Activated T-helper 1 cell treated with anti-CD3 and anti-CD28 coated beads, Interleukin-12 subunit alpha, Interleukin-12 subunit beta, Interleukin-2, Interleukin-4 antibody, amounts not matched to agents 30 ng/mL and 10 ng/mL and 1 ng/mL, durations not matched to agents 14 hours and 24 hours and 36 hours (primary cell): ENCODE data around the gene GRPEL2. TPM values are rescaled to one million over a fixed set of nuclear protein-coding genes. Genes with fewer than 3 reads are reported as not detected.

Experiments
- DNase-seq: peaks from one replicate; pipeline ENCODE4 v3.0.0; 2021; ENCODE audit warnings: low spot score
- H3K27ac Mint-ChIP-seq: one replicate; pipeline ENCODE4 v1.8.0; 2021; ENCODE audit warnings: mild to moderate bottlenecking, mixed read lengths
- H3K27me3 Mint-ChIP-seq: one replicate; pipeline ENCODE4 v1.8.0; 2022; ENCODE audit warnings: mild to moderate bottlenecking, moderate library complexity, mixed read lengths; ENCODE audit not compliant: insufficient read depth
- H3K36me3 Mint-ChIP-seq: one replicate; pipeline ENCODE4 v1.8.0; 2021; ENCODE audit warnings: low read depth, mixed read lengths
- H3K4me1 Mint-ChIP-seq: one replicate; pipeline ENCODE4 v1.8.0; 2021; ENCODE audit warnings: low read depth, mixed read lengths
- H3K4me3 Mint-ChIP-seq: one replicate; pipeline ENCODE4 v1.8.0; 2021; ENCODE audit warnings: mild to moderate bottlenecking, moderate library complexity, mixed read lengths
- H3K9me3 Mint-ChIP-seq: one replicate; pipeline ENCODE4 v1.8.0; 2021; ENCODE audit warnings: mixed read lengths
- intact Hi-C: fragments of 100-400 bp; cut with micrococcal nuclease; formaldehyde crosslinking; loops from one replicate; pipeline ENCODE4 v1.15.1; 2024
- total RNA-seq: library from RNA; stranded (reverse); gene quantifications from 2 replicates; pipeline ENCODE4 v1.2.3, GENCODE V29; 2022

GRPEL2 gene
- total RNA-seq, 1 donor from 2014 or later, result 30.4 TPM

- intact Hi-C loops, result no loop called here
- Mint-ChIP-seq H3K4me3 (no peak overlapping the region), H3K9me3 (no peaks in the 10 kb centered on the region), H3K4me1 (no peaks in the 10 kb centered on the region), H3K27me3 (peaks cover 2% of the 10 kb centered on the region), H3K27ac (no peak overlapping the region), H3K36me3 (no peaks in the 10 kb centered on the region)
- no peak for DNase-seq
These were observed 35.9 kb upstream of the GRPEL2 start for GRCh38 chr5:149309354-149309753.

- intact Hi-C loops, result no loop called here
- Mint-ChIP-seq H3K36me3 (no peaks in the 10 kb centered on the region), H3K4me3 (no peak overlapping the region), H3K4me1 (no peaks in the 10 kb centered on the region), H3K9me3 (no peaks in the 10 kb centered on the region), H3K27ac (no peak overlapping the region), H3K27me3 (peaks cover 2% of the 10 kb centered on the region)
- DNase-seq, result no peak
These were observed 34.8 kb upstream of the GRPEL2 start for GRCh38 chr5:149310488-149310887.

GRCh38 chr5:149310947-149311658 is 34.2 kb upstream of the GRPEL2 start:
- Mint-ChIP-seq H3K4me1 (no peaks in the 10 kb centered on the region), H3K27me3 (peaks cover 2% of the 10 kb centered on the region), H3K4me3 (no peak overlapping the region), H3K27ac (no peak overlapping the region), H3K9me3 (no peaks in the 10 kb centered on the region), H3K36me3 (no peaks in the 10 kb centered on the region)
- intact Hi-C loops, result no loop called here
- no peak for DNase-seq

- H3K36me3 Mint-ChIP-seq, result no peaks in the 10 kb centered on the region
- peaks cover 2% of the 10 kb centered on the region for H3K27me3 Mint-ChIP-seq
- no peak for DNase-seq
- intact Hi-C loops, result no loop called here
- no peak overlapping the region for H3K4me3 Mint-ChIP-seq
- no peaks in the 10 kb centered on the region for H3K4me1 Mint-ChIP-seq
- H3K9me3 Mint-ChIP-seq, result no peaks in the 10 kb centered on the region
- H3K27ac Mint-ChIP-seq, result no peak overlapping the region
These were observed 32.0 kb upstream of the GRPEL2 start for GRCh38 chr5:149313151-149313841.

- Mint-ChIP-seq H3K27me3 (peaks cover 2% of the 10 kb centered on the region), H3K27ac (no peak overlapping the region), H3K4me1 (no peaks in the 10 kb centered on the region), H3K9me3 (no peaks in the 10 kb centered on the region), H3K36me3 (no peaks in the 10 kb centered on the region), H3K4me3 (no peak overlapping the region)
- intact Hi-C loops, result no loop called here
- no peak for DNase-seq
These were observed 30.7 kb upstream of the GRPEL2 start for GRCh38 chr5:149314571-149315111.

GRCh38 chr5:149315753-149316152 is 29.5 kb upstream of the GRPEL2 start:
- no peak overlapping the region for H3K4me3 Mint-ChIP-seq
- intact Hi-C loops, result loop anchor here (2.0 kb wide), 1 partner anchor 249 kb away; no protein-coding TSS in a partner anchor
- H3K27me3 Mint-ChIP-seq, result peaks cover 2% of the 10 kb centered on the region
- H3K4me1 Mint-ChIP-seq, result no peaks in the 10 kb centered on the region
- no peak for DNase-seq
- no peaks in the 10 kb centered on the region for H3K9me3 Mint-ChIP-seq
- no peaks in the 10 kb centered on the region for H3K36me3 Mint-ChIP-seq
- no peak overlapping the region for H3K27ac Mint-ChIP-seq

GRCh38 chr5:149317281-149318048 is 27.8 kb upstream of the GRPEL2 start:
- H3K27ac Mint-ChIP-seq, result no peak overlapping the region
- no peaks in the 10 kb centered on the region for H3K36me3 Mint-ChIP-seq
- DNase-seq, result no peak
- H3K4me3 Mint-ChIP-seq, result no peak overlapping the region
- intact Hi-C loops, result loop anchor here (1.0 to 2.0 kb wide), 4 partner anchors 40 to 247 kb away; no protein-coding TSS in a partner anchor
- no peaks in the 10 kb centered on the region for H3K27me3 Mint-ChIP-seq
- no peaks in the 10 kb centered on the region for H3K4me1 Mint-ChIP-seq
- H3K9me3 Mint-ChIP-seq, result no peaks in the 10 kb centered on the region

- H3K4me1 Mint-ChIP-seq, result no peaks in the 10 kb centered on the region
- no peak overlapping the region for H3K4me3 Mint-ChIP-seq
- no peaks in the 10 kb centered on the region for H3K27me3 Mint-ChIP-seq
- intact Hi-C loops, result no loop called here
- no peaks in the 10 kb centered on the region for H3K9me3 Mint-ChIP-seq
- H3K27ac Mint-ChIP-seq, result no peak overlapping the region
- H3K36me3 Mint-ChIP-seq, result no peaks in the 10 kb centered on the region
- no peak for DNase-seq
These were observed 26.1 kb upstream of the GRPEL2 start for GRCh38 chr5:149319174-149319573.

- Mint-ChIP-seq H3K4me3 (no peak overlapping the region), H3K4me1 (no peaks in the 10 kb centered on the region), H3K27ac (no peak overlapping the region), H3K27me3 (no peaks in the 10 kb centered on the region), H3K9me3 (no peaks in the 10 kb centered on the region), H3K36me3 (no peaks in the 10 kb centered on the region)
- DNase-seq, result no peak
- intact Hi-C loops, result loop anchor here (2.0 kb wide), 1 partner anchor 24 kb away; the partner anchor contains the start of gene GRPEL2
These were observed 24.4 kb upstream of the GRPEL2 start for GRCh38 chr5:149320791-149321330.

GRCh38 chr5:149322518-149322917 is 22.8 kb upstream of the GRPEL2 start:
- H3K9me3 Mint-ChIP-seq, result no peaks in the 10 kb centered on the region
- no peak for DNase-seq
- intact Hi-C loops, result no loop called here
- H3K27me3 Mint-ChIP-seq, result no peaks in the 10 kb centered on the region
- no peak overlapping the region for H3K27ac Mint-ChIP-seq
- no peaks in the 10 kb centered on the region for H3K36me3 Mint-ChIP-seq
- H3K4me1 Mint-ChIP-seq, result no peaks in the 10 kb centered on the region
- H3K4me3 Mint-ChIP-seq, result no peak overlapping the region

GRCh38 chr5:149323210-149323609 is 22.1 kb upstream of the GRPEL2 start:
- H3K9me3 Mint-ChIP-seq, result no peaks in the 10 kb centered on the region
- no peak for DNase-seq
- H3K4me1 Mint-ChIP-seq, result no peaks in the 10 kb centered on the region
- intact Hi-C loops, result no loop called here
- no peaks in the 10 kb centered on the region for H3K36me3 Mint-ChIP-seq
- H3K27ac Mint-ChIP-seq, result no peak overlapping the region
- no peak overlapping the region for H3K4me3 Mint-ChIP-seq
- no peaks in the 10 kb centered on the region for H3K27me3 Mint-ChIP-seq

GRCh38 chr5:149323621-149324205 is 21.6 kb upstream of the GRPEL2 start:
- Mint-ChIP-seq H3K36me3 (no peaks in the 10 kb centered on the region), H3K4me1 (no peaks in the 10 kb centered on the region), H3K4me3 (no peak overlapping the region), H3K9me3 (no peaks in the 10 kb centered on the region), H3K27me3 (no peaks in the 10 kb centered on the region), H3K27ac (no peak overlapping the region)
- intact Hi-C loops, result no loop called here
- DNase-seq, result no peak
